ENCODE results near the gene TFF2.

The TFF2 gene, protein sequence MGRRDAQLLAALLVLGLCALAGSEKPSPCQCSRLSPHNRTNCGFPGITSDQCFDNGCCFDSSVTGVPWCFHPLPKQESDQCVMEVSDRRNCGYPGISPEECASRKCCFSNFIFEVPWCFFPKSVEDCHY

DNA sequence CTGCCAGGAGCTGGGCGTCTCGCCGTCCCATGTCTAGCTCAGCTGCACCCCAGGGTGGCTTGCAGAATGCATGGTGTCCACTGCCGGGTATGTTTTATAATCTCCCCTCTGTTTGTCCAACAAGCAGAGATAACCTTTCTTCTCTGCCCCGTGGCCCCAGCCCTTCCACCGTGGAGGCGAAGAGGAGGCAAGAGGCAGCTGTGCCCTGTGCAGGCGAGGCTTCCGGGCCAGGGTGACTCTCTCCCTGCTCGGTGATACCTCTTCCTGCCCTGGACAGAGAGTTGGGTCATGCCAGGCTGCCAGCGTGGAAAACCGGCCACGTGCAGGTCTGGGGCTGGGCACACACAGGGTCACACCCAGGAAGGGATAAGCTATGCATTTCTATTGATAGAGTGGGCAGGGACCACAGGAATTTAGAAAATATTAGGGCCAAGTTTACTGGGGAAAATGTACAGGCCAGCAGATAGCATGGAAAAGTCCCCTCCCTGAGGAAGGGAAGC, at the start of gene TFF2:
Gene TFF2, minus strand, starts transcription at position 68 of the 500 bp plus-strand sequence. Its CDS starts 37 bp downstream, at position 31.
- no peak for FAIRE-seq

DNA sequence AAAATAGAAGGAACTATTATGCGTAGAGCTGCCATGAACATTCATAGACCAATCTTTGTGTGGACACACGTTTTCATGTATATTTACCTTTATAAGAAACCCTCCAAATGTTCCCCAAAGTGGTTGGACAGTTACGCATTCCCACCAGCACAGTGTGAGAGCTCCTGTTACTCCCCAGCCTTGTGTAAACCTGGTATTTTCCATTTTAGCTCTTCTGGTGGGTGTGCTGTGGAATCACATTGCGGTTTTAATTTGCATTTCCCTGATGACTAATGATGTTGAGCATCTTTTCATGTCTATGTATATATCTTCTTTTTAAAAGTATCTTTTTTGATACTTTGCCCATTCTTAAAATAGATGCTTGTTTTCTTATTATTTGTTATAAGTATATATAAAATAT, 49.7 kb upstream of the TFF2 start:
- no peak for FAIRE-seq

DNA sequence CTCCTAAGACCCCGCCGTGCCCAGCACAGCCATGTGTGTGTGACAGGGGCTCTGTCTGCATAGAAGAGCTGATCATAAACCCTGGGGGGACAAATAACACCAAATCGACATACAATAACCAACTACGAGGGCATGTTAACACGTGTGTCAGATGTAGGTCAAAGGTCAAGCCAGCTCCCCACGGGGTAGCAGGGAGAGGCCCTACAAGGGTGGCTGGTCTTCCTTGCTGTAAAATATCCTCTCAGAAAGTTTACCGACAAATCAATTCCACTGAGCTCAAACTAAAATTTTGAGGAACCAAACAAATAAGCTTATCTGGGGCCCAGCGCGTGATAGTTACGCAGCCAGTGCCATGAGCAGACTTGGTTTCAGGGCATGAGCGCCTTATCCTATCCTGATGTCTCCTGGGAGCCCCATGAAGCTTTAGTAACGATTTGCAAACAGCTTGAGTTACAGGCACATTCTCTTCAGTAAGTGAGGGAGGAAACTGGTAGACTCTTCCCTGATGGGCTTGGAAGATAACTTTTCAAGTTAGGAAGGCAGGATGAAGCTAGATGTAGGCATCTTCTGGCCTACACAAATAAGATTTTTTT, 47.7 kb upstream of the TFF2 start:
- FAIRE-seq = no peak

DNA sequence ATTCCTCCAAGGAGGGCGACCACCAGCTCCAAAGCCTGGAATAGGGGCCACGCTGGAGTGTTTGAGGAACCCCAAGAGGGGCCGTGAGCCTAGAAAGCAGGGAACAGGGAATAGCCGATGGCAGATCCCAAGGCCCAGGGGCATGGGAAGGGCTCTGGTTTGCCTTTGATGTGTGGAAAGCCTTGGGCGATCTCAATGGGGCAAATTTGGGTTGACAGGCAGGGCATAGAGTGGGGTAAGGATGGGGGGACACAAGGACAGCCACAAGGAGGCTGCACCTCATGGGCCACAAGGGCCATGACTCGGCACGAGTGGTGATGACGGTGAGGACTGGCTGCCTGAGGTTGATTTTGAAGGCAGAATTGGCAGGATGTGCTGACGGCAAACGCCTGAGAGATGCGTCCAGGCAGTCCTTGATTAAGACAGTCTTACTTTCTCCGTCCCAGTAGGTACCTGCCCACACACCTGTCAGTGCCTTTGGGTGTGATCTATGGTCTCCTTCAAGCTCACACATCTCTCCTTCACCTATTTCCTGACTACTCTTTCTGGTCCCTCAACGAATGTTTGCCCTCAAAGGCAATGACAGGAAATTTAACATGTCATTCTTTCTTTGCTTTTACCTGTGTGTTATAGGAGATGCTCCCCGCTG, 47.1 kb upstream of the TFF2 start:
- FAIRE-seq = no peak

DNA sequence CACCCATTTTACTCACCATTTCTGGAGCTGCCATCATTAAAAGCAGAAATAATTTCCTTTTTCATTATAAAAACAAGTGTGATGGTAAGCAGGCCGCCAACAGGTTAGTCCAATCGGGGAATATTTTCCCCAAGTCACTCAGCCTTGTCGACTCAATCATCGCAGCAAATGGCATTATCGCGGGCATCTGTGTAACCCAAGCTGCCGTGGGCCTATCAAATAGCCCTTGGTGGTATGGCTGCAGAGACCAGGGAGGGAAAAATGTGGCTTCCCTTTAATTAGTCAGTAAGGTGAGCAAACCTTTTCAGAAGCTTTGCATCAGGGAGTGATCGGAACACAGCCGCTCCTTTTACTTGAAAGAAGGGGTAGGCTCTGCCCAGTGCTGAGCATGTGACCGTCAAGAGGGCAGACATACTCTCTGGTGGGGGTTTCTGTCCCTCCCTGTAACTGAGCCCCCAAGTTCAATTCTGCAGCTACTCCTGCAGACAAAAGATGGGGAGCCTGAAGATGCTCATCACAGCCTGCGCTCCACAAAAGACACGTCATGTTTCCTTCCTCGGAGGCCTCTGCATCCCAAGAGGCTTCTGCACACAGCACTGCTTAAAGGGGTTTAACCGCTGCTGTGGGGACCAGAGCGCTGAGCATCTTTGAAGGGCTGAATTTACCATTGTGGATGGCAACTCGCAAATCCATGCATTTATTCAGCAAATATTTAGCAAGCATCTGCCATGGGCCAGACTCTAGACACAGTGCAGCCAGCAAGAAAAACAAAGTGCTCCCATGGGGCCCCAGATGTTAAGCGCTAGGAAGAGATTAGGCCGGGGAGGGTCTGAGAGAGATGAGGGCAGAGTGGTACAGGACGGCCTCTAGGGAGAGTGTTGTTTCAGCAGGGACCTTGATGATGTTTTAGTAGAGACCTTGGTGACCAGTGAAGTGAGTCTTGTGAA, 46.3 kb upstream of the TFF2 start:
- FAIRE-seq = no peak

DNA sequence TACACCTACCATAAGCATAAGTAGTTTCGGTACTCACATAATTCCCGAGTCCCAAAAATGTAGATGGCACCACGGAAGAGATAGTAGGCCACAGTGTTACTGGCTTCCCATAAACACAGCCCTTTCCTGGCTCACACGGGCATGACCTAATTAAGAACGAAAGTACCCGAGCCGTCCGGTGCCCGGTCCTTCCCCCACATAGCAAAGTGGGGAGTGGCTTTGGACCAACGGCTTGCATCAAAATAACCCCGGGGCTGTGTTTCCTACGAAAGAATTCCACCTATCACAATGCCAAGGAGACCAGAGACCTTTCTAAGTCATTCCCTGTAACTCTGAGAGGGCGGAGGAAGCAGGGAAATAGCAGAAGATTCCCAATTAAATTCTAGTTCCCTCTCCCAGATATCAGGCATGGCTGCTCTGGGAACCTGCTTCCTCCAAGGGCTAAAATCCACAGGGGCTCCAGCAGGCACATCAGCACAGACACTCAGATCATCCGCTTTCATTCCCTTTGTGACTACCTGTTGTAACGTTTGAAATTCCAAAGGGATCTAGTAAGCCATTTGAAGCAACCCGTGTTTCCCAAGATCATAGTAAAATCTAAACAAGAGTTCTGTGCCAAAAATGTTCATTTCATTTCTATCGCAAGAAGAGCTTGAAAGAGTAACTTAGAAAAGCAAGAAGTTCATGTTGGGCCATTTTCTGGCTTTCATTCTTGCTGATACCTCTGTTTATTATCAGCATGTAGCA, 45.3 kb upstream of the TFF2 start, which contains the start of gene TMPRSS3:
Gene TMPRSS3, minus strand, starts transcription at position 148 of the 747 bp plus-strand sequence. CDS start 635 bp downstream, outside the sequence.
- FAIRE-seq = no peak

DNA sequence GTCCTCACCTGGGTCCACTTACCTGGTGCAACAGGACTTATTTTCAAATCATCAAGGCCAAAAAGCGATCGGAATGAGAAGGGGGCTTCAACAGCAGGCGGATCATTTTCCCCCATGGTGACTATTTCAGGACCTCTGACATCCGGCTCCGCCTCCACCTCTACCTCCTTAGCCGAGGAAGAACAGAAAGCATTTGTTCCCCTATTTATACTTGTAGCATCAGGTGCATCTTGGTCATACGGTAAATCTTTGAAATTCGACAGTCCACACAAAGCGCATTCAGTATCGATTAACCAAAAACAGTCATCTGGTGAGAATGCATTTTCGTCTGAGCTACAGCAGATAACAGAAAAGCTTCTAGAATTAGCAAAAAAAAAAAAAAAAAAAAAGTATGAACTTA, 44.5 kb upstream of the TFF2 start:
- FAIRE-seq = no peak

DNA sequence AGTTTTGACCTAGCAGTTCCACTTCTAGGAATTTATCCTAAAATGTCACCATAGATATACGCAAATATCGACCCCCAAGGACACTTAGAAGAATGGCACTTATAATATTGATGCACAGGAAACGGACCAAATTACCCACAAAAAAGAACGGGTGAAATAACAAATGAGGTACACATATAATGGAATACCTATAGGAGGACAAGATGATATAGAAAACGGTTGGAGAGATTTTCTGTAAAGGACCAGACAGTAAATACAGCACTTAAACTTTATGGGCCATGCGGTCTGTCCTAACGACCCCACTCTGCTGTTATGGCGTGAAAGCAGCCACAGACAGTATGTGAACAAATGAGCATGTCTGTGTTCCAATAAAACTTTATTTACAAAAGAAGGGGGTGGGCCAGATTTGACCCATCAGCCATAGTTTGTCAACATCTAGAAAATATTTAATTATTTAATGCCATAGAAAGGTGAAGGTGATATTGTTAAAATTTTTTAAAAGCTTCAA, 42.7 kb upstream of the TFF2 start:
- FAIRE-seq = no peak

DNA sequence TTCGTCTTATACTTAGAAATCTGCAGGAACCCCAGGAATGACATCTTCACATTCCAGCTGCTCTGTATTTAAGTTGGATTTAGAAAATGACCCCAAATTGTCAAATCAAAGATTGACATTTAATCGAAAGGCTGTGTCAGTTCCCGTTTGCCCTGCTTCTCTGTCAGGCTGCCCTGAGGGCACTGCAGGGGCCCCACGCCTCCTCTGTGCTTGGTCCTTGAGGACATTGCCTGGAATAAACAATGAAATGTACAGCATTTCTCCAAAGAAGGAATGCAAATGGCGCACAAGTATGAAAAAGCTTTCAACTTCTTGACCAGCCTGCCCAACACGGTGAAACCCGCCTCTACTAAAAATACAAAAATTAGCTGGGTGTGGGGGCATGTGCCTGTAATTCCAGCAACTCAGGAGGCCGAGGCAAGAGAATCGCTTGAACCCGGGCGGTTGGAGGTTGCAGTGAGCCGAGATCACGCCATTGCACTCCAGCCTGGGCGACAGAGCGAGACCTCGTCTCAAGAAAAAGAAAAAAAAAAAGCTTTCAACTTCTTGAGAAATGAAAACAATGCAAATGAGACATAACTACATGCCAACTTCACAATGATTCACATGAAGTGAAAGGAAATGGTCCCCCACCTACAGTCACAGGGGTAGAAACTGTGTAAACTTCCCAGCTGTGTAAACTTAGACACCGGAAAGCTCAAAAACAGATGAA, 42.1 kb upstream of the TFF2 start:
- FAIRE-seq = no peak

DNA sequence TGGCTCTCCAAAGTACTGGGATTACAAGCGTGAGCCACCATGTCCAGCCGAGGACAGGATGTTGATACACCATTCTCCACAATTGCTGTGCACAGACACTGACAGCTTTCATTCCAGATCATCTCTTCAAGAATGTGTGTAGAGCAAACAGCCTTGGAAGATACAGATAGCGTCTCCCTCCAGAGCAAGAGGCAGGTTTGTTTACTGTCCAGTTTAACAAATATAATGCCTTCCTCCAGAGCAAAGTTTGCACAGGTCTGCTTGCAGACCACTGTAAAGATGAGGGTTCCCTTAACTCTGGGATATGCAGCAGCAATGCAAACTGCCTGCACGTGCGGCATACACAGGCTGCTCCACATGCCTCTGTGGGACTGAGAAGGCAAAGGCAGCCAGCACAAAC, 40.5 kb upstream of the TFF2 start:
- FAIRE-seq = no peak

DNA sequence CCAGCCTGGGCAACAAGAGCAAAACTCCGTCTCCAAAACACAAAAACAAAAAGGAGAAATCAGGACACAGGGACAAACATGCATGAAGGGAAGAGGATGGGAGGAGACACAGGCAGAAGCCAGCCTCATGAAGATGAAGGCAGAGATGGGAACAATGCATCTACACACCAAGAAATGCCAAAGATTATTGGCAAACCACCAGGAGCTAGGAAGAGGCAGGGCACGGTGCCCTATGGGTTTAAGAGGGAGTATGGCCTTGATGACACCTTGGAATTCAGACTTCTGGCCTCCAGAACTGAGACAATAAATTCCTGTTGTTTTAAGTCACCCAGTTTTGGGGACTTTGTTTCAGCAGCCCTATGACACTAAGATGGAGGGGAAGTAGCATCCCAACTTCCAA, 39.9 kb upstream of the TFF2 start:
- FAIRE-seq = no peak

DNA sequence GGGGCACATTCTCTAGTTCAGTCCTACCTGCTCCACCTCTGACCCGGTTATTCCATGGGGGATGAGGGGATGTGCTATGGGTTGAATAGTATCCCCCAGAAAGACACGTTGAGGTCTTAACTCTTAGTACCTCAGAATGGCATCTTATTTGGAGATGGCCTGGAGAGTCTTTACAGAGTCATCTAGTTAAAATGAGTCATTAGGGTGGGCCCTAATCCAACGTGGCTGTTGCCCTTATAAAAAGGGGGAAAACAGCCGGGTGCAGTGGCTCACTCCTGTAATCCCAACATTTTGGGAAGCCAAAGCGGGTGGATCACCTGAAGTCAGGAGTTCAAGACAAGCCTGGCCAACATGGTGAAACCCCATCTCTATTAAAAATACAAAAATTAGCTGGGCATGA, 39.4 kb upstream of the TFF2 start:
- no peak for FAIRE-seq

DNA sequence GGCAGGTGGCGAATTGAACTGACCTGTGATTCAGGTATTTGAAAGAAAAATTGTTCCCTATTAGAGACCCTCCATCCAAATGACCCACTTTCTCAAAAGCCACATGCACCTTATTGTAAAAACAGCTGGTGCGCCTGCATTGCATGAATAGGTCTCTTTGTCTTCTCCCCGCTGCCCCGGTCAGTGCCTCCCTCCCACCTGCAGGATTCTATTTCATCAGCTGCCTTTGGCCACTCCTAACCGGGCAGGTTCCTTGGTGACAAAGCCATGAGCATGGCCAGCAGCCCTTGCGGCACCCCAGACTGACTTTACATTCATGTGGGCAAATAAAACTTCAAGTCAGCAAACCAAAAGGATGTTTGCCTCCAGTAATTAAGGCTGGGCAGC, 38.6 kb upstream of the TFF2 start:
- no peak for FAIRE-seq

DNA sequence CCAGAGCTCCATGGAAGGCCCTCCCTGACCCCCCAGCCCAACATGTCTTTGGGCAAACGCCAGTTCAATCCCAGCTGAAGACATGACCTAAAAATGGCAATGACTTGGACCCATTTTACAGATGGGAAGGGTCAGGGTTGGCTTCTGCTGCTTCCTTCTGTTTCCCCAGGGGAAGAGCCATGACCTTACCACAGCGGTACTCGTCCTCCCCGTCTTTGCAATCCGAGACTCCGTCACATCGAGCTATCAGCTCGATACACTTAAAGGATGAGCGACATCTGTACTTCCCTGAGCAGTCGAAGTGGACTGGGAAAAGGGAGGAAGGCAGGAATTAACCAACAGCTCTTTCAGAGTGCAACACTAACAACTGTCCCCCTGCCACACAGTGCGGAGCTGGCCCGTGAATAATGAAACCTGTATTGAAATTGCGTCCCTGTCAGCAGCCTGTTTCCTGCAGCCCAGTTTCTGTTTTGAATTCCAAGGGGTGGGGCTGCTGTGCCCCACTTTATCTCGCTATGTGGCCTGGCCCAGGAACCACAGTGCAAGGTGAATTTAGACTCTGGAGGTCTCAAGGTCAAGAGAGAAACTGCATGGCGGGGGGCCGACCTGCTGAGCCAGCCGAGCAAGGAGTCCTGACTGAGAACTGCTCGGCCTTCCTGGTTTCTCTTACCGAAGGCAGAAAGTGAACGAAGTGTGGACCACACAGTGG, 38.1 kb upstream of the TFF2 start:
- no peak for FAIRE-seq

DNA sequence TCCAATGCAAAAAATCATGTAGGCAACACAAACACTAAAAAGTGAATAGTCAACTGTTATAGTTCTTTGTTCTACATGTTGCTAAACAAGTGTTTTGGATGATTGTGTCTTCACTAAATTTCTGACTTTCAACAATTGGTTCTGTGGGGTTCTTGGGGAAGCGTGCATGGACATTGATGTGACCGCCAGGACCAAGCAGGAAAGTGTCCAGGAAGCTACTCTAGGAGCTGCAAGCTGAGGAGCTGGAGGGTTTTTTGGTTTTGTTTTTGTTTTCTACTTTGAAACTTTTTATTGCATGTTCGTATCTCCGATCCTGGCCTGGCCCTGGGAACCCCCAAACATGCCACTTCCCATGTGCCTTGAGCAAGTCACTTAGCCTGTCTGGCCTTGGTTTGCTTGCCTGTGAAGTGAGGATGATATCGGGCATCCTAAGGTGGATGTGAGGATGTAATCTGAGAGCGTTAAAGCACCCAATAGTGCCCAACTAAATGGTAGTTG, 37.1 kb upstream of the TFF2 start:
- FAIRE-seq = no peak

DNA sequence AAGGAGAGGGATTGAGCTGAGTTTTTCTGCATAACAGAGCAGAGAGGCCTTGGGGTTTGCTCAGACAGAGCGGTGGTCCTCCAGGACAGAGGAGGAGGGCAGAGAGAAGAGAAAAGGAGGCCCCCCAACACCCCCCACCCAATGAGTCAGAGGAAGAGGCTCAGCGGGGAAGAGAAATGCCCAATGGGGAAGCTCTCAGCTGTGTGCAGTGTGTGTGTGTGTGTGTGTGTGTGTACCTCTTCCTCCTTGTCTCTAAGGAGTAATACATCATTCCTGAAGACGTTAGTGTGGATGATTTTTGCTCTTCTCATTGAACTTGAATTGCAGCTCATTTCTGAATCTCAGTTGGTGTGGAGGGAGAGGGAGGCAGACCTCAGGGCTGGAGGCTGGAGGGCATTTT, 36.4 kb upstream of the TFF2 start:
- FAIRE-seq = no peak

DNA sequence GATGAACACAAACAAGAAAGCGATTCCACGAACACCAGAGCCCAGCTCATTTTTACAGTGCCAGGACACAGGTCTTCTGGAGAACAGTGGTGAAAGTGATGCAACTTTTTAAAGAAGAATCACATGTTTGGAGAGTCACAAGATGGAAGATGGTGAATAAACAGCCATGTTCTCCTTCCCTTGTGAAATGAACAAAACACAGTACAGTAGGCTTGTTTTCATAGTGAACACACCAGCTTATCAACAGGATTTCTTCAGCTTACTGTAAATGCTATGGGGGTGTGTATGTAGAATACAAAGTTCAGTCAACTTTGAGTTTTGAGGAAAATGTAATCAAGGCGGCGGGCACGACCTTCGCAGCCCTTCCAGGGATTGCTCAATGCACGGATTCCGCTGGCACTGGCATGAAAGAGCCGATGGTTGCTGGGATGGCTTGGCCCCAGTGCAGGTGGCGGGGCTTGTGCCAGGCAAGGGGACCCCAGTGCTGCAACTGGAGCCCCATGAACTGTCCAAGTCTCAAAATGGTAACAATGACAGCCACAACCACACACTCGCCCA, 35.3 kb upstream of the TFF2 start:
- FAIRE-seq = no peak

DNA sequence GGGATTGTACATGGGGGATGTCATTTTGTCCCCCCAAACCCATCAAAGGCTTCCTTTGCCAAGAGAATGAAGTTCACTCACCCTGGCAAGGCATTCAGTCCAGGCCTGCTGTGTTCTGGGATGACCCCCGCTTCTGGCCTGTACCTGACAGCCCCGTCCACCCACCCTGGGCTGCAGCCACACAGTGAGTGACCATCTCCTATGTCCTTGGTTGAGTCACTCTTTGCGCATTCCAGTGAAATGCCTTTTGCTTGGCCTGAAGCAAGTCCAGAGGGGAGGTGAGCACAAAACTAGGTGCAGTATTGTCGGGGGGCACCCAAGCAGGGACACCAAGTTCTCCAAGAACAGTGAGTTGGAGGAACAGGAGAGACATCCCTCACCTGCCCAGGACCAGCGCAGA, 34.8 kb upstream of the TFF2 start:
- no peak for FAIRE-seq

DNA sequence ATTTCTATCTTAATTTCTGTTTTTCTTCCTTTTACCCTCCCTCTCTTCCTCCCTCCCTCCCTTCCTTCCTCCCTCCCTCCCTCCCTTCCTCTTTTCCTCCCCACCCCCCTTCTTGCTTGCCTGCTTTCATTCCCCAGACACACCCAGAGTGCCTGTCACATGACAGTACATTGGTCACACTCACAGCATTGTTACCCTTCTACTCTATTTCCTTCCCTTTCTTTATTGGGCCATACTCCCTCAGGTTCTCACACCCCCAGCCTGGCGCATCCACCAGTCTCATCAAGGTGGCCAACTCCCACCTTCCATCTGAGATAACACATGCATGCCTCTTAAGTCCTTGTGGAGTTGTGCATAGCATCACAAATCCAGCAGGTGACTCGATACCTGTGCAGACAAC, 34.2 kb upstream of the TFF2 start:
- FAIRE-seq = no peak

Measured in endometrium (tissue), 2 donors.